NCI-H146 treated with DMSO at 0.1 percent for 48 hours (cell line): Measurements from ENCODE around the gene OR4D1.
A peak's percentile ranks its signal among the peaks of the same experiment; 100 is the strongest.

Source experiments
- DNase-seq: peaks from one replicate; lab custom pipeline; 2025; ENCODE audit not compliant: unreplicated experiment; lab: John Stamatoyannopoulos, UW

The OR4D1 gene

DNA sequence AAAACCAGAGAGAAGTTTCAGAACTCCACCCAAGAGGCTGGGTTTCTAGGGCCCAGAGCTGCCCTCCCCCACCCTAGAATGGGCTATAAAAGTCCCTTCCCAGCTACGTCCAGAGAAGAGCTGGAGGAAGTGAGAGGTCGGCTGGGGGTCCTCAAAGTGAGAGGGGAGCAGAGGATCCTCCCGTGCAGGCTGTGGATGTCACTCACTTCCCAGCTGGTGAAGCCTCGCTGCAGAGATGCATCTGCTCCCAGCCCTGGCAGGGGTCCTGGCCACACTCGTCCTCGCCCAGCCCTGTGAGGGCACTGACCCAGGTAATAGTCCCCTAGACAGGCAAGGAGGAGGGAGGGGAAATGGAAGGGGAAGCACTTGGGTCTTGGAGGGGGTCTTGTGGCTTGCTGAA is 44.4 kb downstream of the OR4D1 start, which contains the start of gene EPX:
EPX (plus strand) TSS at position 115 of the 400 bp plus-strand sequence; CDS start at position 236, 121 bp downstream.
- DNase-seq: no peak

DNA sequence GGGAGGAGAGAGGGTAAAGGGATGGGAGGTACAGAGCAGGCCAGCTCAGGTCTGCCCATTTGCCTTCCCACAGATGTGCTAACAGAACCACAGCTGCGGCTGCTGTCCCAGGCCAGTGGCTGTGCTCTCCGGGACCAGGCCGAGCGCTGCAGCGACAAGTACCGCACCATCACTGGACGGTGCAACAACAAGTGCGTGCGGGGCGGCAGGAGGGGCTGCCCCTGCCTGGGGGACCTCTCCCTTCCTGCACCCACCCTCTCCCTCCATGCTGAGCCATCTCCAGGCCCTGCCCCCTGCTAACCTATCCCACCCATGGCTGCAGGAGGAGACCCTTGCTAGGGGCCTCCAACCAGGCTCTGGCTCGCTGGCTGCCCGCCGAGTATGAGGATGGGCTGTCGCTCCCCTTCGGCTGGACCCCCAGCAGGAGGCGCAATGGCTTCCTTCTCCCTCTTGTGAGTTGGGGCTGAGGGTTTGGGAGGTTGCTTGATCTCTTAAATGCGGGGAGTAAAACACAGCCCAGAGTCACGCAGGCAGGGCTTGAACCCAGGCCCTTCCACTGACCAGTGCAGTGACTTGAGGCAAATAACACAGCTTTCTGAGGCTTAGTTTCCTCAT is 45.6 kb downstream of the OR4D1 start:
- DNase-seq: no peak

GRCh38 chr17:58195518-58196123 is 47.4 kb downstream of the OR4D1 start:
- no peak for DNase-seq

- DNase-seq: no peak
These were observed 48.4 kb downstream of the OR4D1 start for GRCh38 chr17:58196610-58197009.

DNA sequence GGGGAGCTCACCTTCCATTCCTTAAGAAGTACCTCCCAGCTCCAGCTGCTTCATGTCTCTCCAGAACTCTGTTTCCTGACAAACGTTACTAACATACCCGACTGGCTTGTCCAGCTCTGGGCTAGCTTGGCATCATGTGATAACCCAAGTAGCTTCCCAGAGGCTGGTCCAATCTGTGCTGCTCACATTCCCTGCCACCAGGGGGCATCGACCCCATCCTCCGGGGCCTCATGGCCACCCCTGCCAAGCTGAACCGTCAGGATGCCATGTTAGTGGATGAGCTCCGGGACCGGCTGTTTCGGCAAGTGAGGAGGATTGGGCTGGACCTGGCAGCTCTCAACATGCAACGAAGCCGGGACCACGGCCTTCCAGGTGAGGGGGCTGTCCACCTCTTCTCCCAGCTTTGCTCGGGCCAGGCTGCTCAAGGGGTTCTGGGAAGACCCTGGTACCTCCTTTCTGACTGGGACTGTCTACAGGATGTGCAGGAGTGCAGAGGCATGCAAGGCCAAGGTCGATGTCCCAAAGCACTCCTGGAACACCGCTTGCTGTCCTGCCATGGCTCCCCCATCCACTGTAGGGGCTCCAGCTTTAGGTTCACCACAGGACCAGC is 51.9 kb downstream of the OR4D1 start:
- peak; percentile 44 for DNase-seq

DNA sequence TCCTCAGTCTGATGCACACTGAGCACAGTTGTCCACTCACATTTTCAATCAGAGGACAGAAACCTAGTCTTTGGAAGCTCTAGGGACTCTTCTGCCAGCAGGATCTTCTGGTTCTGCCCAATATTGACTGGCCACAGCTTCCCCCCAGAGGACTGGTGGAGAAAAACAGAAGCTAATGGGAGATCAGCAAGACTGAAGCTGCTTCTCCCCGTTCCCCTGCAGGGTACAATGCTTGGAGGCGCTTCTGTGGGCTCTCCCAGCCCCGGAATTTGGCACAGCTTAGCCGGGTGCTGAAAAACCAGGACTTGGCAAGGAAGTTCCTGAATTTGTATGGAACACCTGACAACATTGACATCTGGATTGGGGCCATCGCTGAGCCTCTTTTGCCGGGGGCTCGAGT is 54.7 kb downstream of the OR4D1 start:
- no peak for DNase-seq

DNA sequence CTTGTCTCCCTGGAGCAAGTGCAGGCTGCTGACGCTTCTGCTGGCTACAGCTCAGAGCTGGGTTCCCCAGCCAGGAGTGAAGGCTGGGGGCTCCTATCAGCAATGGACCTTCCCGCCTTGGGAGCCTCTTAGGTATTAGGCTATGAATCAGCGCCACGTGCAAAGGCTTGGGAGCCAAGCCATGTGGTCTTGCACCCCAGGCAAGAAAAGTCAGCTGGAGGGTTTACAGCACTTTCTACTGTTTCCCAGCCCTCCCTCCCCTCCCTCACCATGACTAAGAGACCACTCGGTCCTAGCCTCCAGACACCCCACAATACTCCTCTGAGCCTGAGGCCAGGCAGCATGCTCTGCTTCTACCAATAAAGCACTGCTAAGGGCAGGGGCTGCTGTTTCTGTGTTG is 56.6 kb downstream of the OR4D1 start:
- no peak for DNase-seq

GRCh38 chr17:58205936-58206335 is 57.8 kb downstream of the OR4D1 start:
- DNase-seq: no peak

- no peak for DNase-seq
These were observed 59.3 kb downstream of the OR4D1 start for GRCh38 chr17:58207451-58207850.

DNA sequence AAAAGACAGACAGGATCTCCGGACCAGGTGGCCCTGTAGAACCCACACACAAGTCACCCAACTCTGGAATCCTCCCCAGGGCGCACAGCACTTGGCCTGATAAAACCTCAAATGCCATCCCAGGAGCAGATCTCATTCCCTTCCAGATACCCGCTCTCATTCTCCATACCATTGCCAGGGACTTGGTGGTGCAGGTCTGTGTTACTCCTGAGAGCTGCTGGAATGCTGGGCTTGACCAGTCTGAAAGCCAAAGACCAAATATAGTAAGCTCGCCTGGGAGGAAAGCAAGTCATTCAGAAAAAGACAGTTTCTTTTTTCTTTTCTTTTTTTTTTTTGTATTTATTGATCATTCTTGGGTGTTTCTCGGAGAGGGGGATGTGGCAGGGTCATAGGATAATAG is 60.2 kb downstream of the OR4D1 start:
- no peak for DNase-seq
